ENCODE results near the gene KIF15.
"Not testable (repeated sequence)": the region's sequence is repeated elsewhere in the genome, so short reads cannot be mapped to it uniquely, and the experiment has no call there.

The KIF15 gene

DNA sequence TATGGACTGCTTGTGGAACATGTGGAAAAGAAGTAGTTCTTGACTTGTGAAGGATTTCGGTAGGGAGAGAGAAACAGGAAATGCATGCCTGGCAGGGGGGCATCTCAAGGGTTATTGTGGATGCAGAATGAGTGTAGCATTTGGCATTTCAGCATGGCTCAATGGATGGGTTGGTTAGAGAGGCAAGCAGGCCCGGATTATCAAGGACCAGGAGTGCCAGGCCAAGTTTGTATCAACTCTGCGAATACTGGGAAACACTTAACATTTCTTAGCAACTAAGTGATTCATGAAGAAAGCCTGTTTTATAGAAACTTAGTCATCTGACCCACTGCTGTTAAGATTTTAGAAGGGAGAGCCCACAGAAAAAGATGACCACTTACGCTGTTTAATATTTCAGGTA, 33.6 kb downstream of the KIF15 start:
- no peak for DNase-seq (ENCODE audit: low read depth)
- H3K4me3 ChIP-seq (ENCODE audit: low read depth, low read length), result no peak overlapping the region
- TF ChIP-seq, protein P1, sequence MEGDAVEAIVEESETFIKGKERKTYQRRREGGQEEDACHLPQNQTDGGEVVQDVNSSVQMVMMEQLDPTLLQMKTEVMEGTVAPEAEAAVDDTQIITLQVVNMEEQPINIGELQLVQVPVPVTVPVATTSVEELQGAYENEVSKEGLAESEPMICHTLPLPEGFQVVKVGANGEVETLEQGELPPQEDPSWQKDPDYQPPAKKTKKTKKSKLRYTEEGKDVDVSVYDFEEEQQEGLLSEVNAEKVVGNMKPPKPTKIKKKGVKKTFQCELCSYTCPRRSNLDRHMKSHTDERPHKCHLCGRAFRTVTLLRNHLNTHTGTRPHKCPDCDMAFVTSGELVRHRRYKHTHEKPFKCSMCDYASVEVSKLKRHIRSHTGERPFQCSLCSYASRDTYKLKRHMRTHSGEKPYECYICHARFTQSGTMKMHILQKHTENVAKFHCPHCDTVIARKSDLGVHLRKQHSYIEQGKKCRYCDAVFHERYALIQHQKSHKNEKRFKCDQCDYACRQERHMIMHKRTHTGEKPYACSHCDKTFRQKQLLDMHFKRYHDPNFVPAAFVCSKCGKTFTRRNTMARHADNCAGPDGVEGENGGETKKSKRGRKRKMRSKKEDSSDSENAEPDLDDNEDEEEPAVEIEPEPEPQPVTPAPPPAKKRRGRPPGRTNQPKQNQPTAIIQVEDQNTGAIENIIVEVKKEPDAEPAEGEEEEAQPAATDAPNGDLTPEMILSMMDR (IDR thresholded peaks at IDR 0.05; ENCODE audit: control insufficient read depth, extremely low read depth, insufficient read depth), result no peak

GRCh38 chr3:44802011-44802410, 40.4 kb downstream of the KIF15 start:
- DNase-seq (ENCODE audit: low read depth), result no peak
- no peak overlapping the region for H3K4me3 ChIP-seq (ENCODE audit: low read depth, low read length)
- TF ChIP-seq, protein P1 (IDR thresholded peaks at IDR 0.05; ENCODE audit: control insufficient read depth, extremely low read depth, insufficient read depth), result no peak

DNA sequence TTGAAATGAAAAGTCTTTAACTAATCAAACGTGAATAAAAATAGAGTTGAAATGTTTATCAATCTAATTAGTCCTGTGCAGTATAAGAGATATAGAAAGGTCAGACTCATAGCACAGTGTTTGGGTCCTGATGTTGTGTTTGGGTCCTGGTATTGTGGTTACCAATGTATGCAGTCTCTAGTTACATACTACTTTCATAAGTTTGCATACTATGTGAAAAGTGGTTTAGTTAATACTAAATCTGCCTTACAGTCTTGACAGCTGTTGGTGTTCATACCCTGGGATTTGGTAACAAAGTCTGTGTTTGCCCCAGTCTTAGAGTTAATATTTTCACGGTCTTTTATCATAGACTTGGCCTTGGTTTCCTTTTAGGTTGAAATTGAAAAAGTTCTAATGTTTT, 41.7 kb downstream of the KIF15 start:
- TF ChIP-seq, protein P1 (IDR thresholded peaks at IDR 0.05; ENCODE audit: control insufficient read depth, extremely low read depth, insufficient read depth), result no peak
- H3K4me3 ChIP-seq (ENCODE audit: low read depth, low read length), result no peak overlapping the region
- DNase-seq (ENCODE audit: low read depth), result no peak

- TF ChIP-seq, protein P1 (IDR thresholded peaks at IDR 0.05; ENCODE audit: control insufficient read depth, extremely low read depth, insufficient read depth), result no peak
- DNase-seq (ENCODE audit: low read depth), result no peak
- no peak overlapping the region for H3K4me3 ChIP-seq (ENCODE audit: low read depth, low read length)
Observed at GRCh38 chr3:44805960-44806359, 44.4 kb downstream of the KIF15 start.

- TF ChIP-seq, protein P1 (IDR thresholded peaks at IDR 0.05; ENCODE audit: control insufficient read depth, extremely low read depth, insufficient read depth), result no peak
- DNase-seq (ENCODE audit: low read depth), result no peak
- no peak overlapping the region for H3K4me3 ChIP-seq (ENCODE audit: low read depth, low read length)
Observed at GRCh38 chr3:44814751-44815150, 53.2 kb downstream of the KIF15 start.

- DNase-seq (ENCODE audit: low read depth); H3K4me3 ChIP-seq (ENCODE audit: low read depth, low read length): not testable (repeated sequence)
Observed at GRCh38 chr3:44816334-44816733, 54.7 kb downstream of the KIF15 start.

DNA sequence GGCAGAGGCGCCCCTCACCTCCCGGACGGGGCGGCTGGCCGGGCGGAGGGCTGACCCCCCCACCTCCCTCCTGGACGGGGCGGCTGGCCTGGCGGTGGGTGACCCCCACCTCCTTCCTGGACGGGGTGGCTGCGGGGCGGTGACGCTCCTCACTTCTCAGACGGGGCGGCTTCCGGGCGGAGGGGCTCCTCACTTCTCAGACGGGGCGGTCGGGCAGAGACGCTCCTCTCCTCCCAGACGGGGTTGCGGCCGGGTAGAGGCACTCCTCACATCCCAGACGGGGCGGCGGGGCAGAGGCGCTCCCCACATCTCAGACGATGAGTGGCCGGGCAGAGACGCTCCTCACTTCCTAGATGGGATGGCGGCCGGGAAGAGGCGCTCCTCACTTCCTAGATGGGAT, 59.6 kb downstream of the KIF15 start:
- not testable (repeated sequence) for DNase-seq (ENCODE audit: low read depth); H3K4me3 ChIP-seq (ENCODE audit: low read depth, low read length)

- no peak for DNase-seq (ENCODE audit: low read depth)
Observed at GRCh38 chr3:44825264-44825925, 63.8 kb downstream of the KIF15 start.

More at GRCh38 chr3:44825264-44825925, 63.8 kb downstream of the KIF15 start:
- TF ChIP-seq, protein P1 (IDR thresholded peaks at IDR 0.05; ENCODE audit: control insufficient read depth, extremely low read depth, insufficient read depth), result no peak
- no peak overlapping the region for H3K4me3 ChIP-seq (ENCODE audit: low read depth, low read length)

Measured in LNCaP clone FGC (cell line).